ENCODE measurements around the gene KAT6B. TPM values are rescaled to one million over a fixed set of nuclear protein-coding genes. Genes with fewer than 3 reads are reported as not detected.

The KAT6B gene
- total RNA-seq, 1 donor from 2014 or later: 41.1 TPM

DNA sequence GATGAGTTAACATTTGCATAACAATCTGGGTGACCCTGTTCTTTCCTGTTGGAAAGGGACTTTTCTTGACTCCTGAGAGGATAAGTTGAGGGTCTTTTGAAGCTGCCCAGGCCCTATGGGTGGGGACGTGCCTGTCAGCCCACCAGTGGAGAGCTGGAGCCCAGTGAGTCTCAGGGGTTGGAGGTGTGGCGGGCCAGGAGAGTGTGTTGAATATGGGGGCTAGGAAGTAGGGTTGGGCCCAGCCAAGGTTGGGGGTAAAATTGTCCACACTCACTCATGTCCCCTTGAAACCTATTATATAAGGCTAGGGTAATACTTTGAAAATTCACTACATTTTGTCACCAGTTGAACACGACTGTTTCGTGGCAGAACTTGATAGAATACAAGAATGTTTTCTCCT is 17.9 kb upstream of the KAT6B start:
- no peaks in the 10 kb centered on the region for H3K36me3 ChIP-seq
- no peak overlapping the region for H3K4me3 ChIP-seq
- no peaks in the 10 kb centered on the region for H3K9me3 ChIP-seq
- TF ChIP-seq CTCF (IDR thresholded peaks at IDR 0.05): no peak
- intact Hi-C loops (cut with DNase I): no loop called here
- H3K4me1 ChIP-seq: no peaks in the 10 kb centered on the region
- no peaks in the 10 kb centered on the region for H3K27me3 ChIP-seq
- no peak overlapping the region for H3K27ac ChIP-seq
- no peak for DNase-seq (ENCODE audit: low spot score in 2 of 2)

- no peak for TF ChIP-seq CTCF (IDR thresholded peaks at IDR 0.05)
- intact Hi-C loops (cut with DNase I): no loop called here
- no peak for DNase-seq (ENCODE audit: low spot score in 2 of 2)
- Histone ChIP-seq H3K27ac (no peak overlapping the region), H3K4me3 (no peak overlapping the region), H3K27me3 (no peaks in the 10 kb centered on the region), H3K4me1 (no peaks in the 10 kb centered on the region), H3K9me3 (no peaks in the 10 kb centered on the region), H3K36me3 (no peaks in the 10 kb centered on the region)
These were observed 16.3 kb upstream of the KAT6B start for GRCh38 chr10:74810087-74810486.

DNA sequence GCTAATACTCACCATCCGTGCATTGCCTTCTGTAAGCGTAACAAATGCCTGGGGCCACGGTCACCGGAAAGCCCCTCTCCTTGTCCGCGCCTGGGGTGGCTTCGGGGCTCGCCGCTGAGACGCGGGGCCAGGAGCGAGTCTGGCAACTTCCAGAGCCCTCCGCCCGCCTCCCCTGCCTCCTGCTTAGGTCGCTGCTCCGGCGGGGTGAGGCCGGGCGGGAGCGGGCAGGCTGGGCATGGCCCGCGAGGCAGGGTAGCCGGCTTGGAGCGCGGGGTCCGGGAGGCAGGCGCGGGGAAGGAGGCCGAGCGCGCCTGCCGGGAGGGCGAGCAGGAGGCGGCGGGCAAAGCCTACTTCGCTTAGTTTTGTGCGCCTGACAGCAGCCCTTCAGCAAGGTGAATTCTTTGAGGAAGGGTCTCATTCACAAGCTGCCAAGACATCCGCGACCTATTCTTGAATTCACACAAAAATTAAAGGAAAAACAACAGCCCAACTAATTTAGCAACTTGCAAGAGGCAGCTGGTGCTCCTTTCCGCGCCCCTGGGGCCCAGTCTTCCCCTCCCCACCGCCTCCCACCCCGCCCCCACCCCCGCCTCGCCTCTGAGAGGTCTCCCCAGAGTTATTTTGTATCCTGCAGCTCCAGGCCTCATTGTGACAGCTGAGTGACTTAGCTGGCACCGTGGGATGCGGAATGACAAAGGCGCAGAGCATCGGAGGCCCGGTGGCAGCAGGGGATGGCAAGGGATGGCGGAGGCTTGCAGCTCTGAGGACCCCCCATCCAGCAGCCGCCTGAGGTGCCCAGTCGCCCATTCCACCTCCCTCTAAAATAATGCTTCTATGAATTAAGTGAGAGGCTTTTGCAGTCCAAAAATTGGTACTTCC is 12.8 kb upstream of the KAT6B start:
- no peak for DNase-seq (ENCODE audit: low spot score in 2 of 2)

DNA sequence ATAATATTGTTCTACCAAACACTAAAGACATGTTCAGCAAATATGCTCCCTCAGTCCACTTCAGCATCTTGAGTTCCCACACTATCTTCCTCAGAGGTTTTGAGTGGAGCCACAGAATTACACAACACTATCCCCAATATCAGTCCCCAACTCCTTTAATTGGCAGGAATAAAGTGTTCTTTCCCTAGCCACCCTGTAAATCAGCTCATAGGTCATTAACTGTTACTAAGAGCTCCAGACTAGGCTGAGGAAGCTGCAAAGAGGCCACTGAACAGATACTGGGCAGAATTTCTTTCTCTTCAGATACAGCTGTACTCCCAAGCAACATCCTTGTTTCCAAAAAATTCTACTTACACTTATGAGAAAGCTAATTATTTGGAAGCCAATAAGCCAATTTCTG is 11.6 kb upstream of the KAT6B start:
- intact Hi-C loops (cut with DNase I): no loop called here

More for the DNA sequence above, 12.8 kb upstream of the KAT6B start:
- no peaks in the 10 kb centered on the region for H3K9me3 ChIP-seq
- no peak overlapping the region for H3K27ac ChIP-seq
- TF ChIP-seq CTCF (IDR thresholded peaks at IDR 0.05): no peak
- H3K27me3 ChIP-seq: no peaks in the 10 kb centered on the region
- no peaks in the 10 kb centered on the region for H3K36me3 ChIP-seq
- no peaks in the 10 kb centered on the region for H3K4me1 ChIP-seq
- no peak overlapping the region for H3K4me3 ChIP-seq
- intact Hi-C loops (cut with DNase I): no loop called here

GRCh38 chr10:74816824-74817498 is 9.4 kb upstream of the KAT6B start:
- H3K4me1 ChIP-seq: peaks cover under 1 to 3% of the 10 kb centered on the region in 2 donors
- intact Hi-C loops (cut with DNase I): no loop called here

More for the DNA sequence above, 11.6 kb upstream of the KAT6B start:
- Histone ChIP-seq H3K4me1 (no peaks in the 10 kb centered on the region), H3K27me3 (no peaks in the 10 kb centered on the region), H3K27ac (no peak overlapping the region), H3K4me3 (no peak overlapping the region), H3K9me3 (no peaks in the 10 kb centered on the region), H3K36me3 (no peaks in the 10 kb centered on the region)
- DNase-seq (ENCODE audit: low spot score in 2 of 2): no peak
- TF ChIP-seq CTCF (IDR thresholded peaks at IDR 0.05): no peak

More at GRCh38 chr10:74816824-74817498, 9.4 kb upstream of the KAT6B start:
- DNase-seq (ENCODE audit: low spot score in 2 of 2): no peak
- no peak for TF ChIP-seq CTCF (IDR thresholded peaks at IDR 0.05)
- H3K9me3 ChIP-seq: no peaks in the 10 kb centered on the region
- H3K27ac ChIP-seq: no peak overlapping the region
- H3K36me3 ChIP-seq: no peaks in the 10 kb centered on the region
- no peaks in the 10 kb centered on the region for H3K27me3 ChIP-seq
- H3K4me3 ChIP-seq: no peak overlapping the region
